ENCODE data around the gene TMEM87B.

Gene TMEM87B

DNA sequence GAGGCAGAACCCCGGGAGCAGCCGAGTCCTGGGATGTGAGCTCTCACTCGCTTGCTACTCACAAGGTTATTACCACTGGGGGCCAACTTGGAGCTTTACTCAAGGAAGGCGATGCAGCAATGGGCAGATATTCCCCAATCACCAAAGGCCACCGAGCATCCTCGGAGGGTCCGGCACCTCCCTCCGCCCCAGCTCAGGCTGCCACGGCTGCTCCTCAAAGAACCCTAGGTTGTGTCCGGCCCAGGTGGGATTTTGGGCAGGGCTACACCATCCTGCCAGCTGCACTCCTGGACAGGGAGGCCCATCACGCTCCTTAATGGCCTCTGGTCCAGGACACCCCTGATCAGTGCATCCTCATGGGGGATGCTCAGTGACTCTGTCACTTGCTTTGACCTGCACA, 107.9 kb downstream of the TMEM87B start:
- in situ Hi-C loops (cut with MboI; ENCODE audit: low sequenced_read_pairs): no loop called here

DNA sequence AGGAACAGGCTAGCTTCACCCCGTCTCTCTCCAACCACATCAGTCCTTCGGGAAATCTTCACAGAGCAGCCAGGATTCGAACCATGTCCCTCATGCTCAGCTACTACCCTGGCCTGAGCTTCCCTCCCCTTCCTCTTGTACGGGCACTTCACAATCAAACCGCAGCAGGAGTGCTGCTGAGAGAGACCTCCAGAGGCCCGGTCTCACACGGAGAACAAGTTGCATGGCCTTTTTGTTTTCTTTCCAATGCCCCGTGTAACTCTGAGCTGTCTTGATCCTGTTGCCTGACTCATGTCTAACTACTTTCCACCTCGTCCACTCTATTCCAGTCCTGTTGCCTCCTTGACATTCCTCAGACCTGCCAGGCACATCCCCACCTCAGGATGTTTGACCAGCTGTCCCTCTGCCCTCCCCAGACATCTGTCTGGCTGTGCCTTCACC, 108.5 kb downstream of the TMEM87B start:
- in situ Hi-C loops (cut with MboI; ENCODE audit: low sequenced_read_pairs): no loop called here

DNA sequence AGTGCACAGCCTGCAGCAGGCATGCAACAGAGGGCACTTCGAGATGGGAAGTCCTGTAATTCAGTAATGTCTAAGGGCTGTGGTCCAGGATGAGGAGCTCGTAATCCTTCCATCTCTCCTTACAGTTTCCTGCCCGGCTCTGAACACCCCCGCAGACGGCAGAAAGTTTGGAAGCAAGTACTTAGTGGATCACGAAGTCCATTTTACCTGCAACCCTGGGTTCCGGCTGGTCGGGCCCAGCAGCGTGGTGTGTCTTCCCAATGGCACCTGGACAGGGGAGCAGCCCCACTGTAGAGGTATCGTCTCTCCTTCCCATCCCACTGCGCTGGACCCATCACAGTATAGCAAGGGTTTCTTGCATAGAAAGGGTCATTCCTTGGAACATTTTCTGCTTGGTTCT, 109.8 kb downstream of the TMEM87B start:
- in situ Hi-C loops (cut with MboI; ENCODE audit: low sequenced_read_pairs): no loop called here

DNA sequence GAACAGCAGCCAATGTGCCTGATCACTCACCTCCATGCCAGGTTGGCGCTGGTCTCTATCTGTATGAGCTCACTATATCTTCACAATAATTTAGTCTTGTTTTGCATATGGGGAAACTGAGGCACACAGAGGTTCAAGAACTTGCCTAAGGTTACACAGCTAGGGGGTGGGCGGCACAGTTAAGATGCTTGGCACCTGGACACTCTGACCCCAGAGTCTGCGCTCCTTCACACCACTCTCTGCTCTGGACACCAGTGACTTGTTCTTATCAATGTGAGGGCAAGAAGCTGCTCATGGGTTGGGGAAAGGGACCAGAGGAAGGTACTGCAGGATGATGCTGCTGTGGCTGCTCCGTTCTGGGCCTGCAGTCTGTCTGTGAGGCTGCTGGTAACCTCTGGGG, 110.2 kb downstream of the TMEM87B start:
- in situ Hi-C loops (cut with MboI; ENCODE audit: low sequenced_read_pairs): no loop called here

GRCh38 chr2:112166806-112167499, 111.9 kb downstream of the TMEM87B start:
- in situ Hi-C loops (cut with MboI; ENCODE audit: low sequenced_read_pairs): no loop called here

DNA sequence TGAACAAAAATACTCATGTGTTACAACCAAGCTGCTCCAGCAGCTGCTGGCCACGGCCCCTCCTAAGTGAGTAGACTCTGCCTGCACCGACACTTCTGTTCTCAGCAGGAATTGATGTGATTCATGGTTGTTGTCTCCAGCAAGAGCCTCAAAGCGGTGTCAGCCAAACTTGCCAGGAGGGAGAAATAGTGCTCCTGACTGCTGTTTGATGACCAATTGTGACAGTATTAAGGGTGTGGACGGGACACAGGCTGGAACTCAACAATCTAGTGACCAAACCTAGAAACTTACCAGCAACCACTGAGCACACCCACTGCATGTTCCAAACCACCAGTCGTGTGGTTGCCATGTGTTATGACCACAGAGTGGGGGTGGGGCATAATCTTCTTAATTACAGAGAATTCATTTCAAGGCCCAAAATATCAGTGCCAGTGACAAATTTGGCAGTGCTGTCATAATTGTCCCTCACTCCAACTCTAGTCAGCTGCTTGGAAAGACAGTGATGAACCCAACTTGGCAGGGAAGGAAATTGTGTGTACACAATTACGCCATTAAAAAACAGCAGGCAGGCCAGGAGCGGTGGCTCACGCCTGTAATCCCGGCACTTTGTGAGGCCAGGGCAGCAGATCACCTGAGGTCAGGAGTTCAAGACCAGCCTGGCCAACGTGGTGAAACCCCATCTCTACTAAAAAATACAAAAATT, 113.5 kb downstream of the TMEM87B start:
- in situ Hi-C loops (cut with MboI; ENCODE audit: low sequenced_read_pairs): no loop called here

Data from HL-60/S4 (cell line).